ENCODE data around the gene CYB5B. TPM values are rescaled to one million over a fixed set of nuclear protein-coding genes. Genes with fewer than 3 reads are reported as not detected.

CYB5B gene
- total RNA-seq, 1 donor from 2014 or later: 104 TPM

GRCh38 chr16:69511651-69512050 lies 87.2 kb downstream of the CYB5B start:
- no peak for DNase-seq (ENCODE audit: low spot score, unreplicated experiment)
- Mint-ChIP-seq H3K9me3 (ENCODE audit: low read depth) (peaks cover 3% of the 10 kb centered on the region), H3K27ac (no peak overlapping the region), H3K36me3 (ENCODE audit: insufficient read depth) (no peaks in the 10 kb centered on the region), H3K4me3 (ENCODE audit: low read depth) (no peak overlapping the region), H3K4me1 (ENCODE audit: low read depth) (no peaks in the 10 kb centered on the region), H3K27me3 (no peaks in the 10 kb centered on the region)
- no peak for TF ChIP-seq CTCF (IDR thresholded peaks at IDR 0.05; ENCODE audit: unreplicated experiment)

GRCh38 chr16:69513180-69513966 lies 89.0 kb downstream of the CYB5B start:
- no peaks in the 10 kb centered on the region for H3K27me3 Mint-ChIP-seq
- no peaks in the 10 kb centered on the region for H3K36me3 Mint-ChIP-seq (ENCODE audit: insufficient read depth)
- H3K9me3 Mint-ChIP-seq (ENCODE audit: low read depth): peaks cover 3% of the 10 kb centered on the region
- H3K4me3 Mint-ChIP-seq (ENCODE audit: low read depth): no peak overlapping the region
- no peak overlapping the region for H3K27ac Mint-ChIP-seq
- no peaks in the 10 kb centered on the region for H3K4me1 Mint-ChIP-seq (ENCODE audit: low read depth)
- no peak for TF ChIP-seq CTCF (IDR thresholded peaks at IDR 0.05; ENCODE audit: unreplicated experiment)
- no peak for DNase-seq (ENCODE audit: low spot score, unreplicated experiment)

GRCh38 chr16:69514356-69514755 lies 89.9 kb downstream of the CYB5B start:
- peaks cover 3% of the 10 kb centered on the region for H3K9me3 Mint-ChIP-seq (ENCODE audit: low read depth)
- no peaks in the 10 kb centered on the region for H3K4me1 Mint-ChIP-seq (ENCODE audit: low read depth)
- H3K27me3 Mint-ChIP-seq: no peaks in the 10 kb centered on the region
- TF ChIP-seq CTCF (IDR thresholded peaks at IDR 0.05; ENCODE audit: unreplicated experiment): no peak
- H3K27ac Mint-ChIP-seq: no peak overlapping the region
- no peak overlapping the region for H3K4me3 Mint-ChIP-seq (ENCODE audit: low read depth)
- DNase-seq (ENCODE audit: low spot score, unreplicated experiment): no peak
- no peaks in the 10 kb centered on the region for H3K36me3 Mint-ChIP-seq (ENCODE audit: insufficient read depth)

Other genes starting within 250 kb of the CYB5B start
- 32.1 and 40.9 TPM in 2 replicates for gene SNTB2, start 237.5 kb upstream of the CYB5B start, total RNA-seq
- 21.2 and 25.2 TPM in 2 replicates for gene VPS4A, start 113.3 kb upstream of the CYB5B start, total RNA-seq
- 13.0 and 14.4 TPM in 2 replicates for gene PDF, start 94.0 kb upstream of the CYB5B start, total RNA-seq
- gene COG8, start 85.1 kb upstream of the CYB5B start, total RNA-seq: 55.2 and 58.6 TPM in 2 replicates
- gene NIP7, start 84.8 kb upstream of the CYB5B start, total RNA-seq: 22.9 and 23.8 TPM in 2 replicates
- 2.6 and 3.6 TPM in 2 replicates for gene TMED6, start 72.8 kb upstream of the CYB5B start, total RNA-seq
- 41.4 and 46.6 TPM in 2 replicates for gene TERF2, start 38.6 kb upstream of the CYB5B start, total RNA-seq
- gene NFAT5, start 141.3 kb downstream of the CYB5B start, total RNA-seq: 41.2 and 45.2 TPM in 2 replicates